Natural killer cell treated with Interleukin-12 subunit alpha and Interleukin-12 subunit beta and Interleukin-15 and Interleukin-18, amount 100 ng/mL, for 72 hours (primary cell): Measurements from ENCODE around the gene ZNF532. TPM values are rescaled to one million over a fixed set of nuclear protein-coding genes. Genes with fewer than 3 reads are reported as not detected.

Source experiments
- ATAC-seq, 2 donors: fragments of 150-1000 bp; cut with Tn5 transposase in 1 of 2; sonication (Bioruptor Pico), chemical (Tn5 transposase) in 1 of 2; 2 replicates each; pipeline ENCODE4 v1.10.0; 2021
- DNase-seq: peaks from one replicate; pipeline ENCODE4 v3.0.0; 2022; ENCODE audit warnings: low spot score
- H3K27ac Mint-ChIP-seq, 2 donors: 1 replicate in 1 of 2; 2 replicates in 1 of 2; pipeline ENCODE4 v1.8.0; 2022; ENCODE audit warnings: mixed read lengths in 2 of 2, mild to moderate bottlenecking in 1 of 2, moderate library complexity in 1 of 2
- H3K27me3 Mint-ChIP-seq, 2 donors: 1 replicate in 1 of 2; 2 replicates in 1 of 2; pipeline ENCODE4 v1.8.0; 2022; ENCODE audit warnings: mixed read lengths in 2 of 2
- H3K36me3 Mint-ChIP-seq: one replicate; pipeline ENCODE4 v1.8.0; 2022; ENCODE audit warnings: mixed read lengths
- H3K4me1 Mint-ChIP-seq, 2 donors: 1 replicate in 1 of 2; 2 replicates in 1 of 2; pipeline ENCODE4 v1.8.0; 2022; ENCODE audit warnings: low read depth in 2 of 2, mixed read lengths in 2 of 2, mild to moderate bottlenecking in 1 of 2
- H3K4me3 Mint-ChIP-seq: one replicate; pipeline ENCODE4 v1.8.0; 2022; ENCODE audit warnings: mixed read lengths
- H3K9me3 Mint-ChIP-seq: 2 replicates; pipeline ENCODE4 v1.8.0; 2022; ENCODE audit warnings: mixed read lengths
- total RNA-seq, 2 donors: library from RNA; stranded (reverse); gene quantifications; one replicate each; pipeline ENCODE4 v1.2.3, GENCODE V29; 2022

The ZNF532 gene
- total RNA-seq, 2 donors from 2014 or later = 3.3 to 19.3 TPM

GRCh38 chr18:58891776-58892175 is 27.1 kb downstream of the ZNF532 start:
- no peak for DNase-seq
- H3K4me3 Mint-ChIP-seq = no peak overlapping the region
- peaks cover 18 to 26% of the 10 kb centered on the region in 2 donors for H3K4me1 Mint-ChIP-seq
- no peaks in the 10 kb centered on the region for H3K27me3 Mint-ChIP-seq
- H3K36me3 Mint-ChIP-seq = no peaks in the 10 kb centered on the region
- no peak overlapping the region for H3K27ac Mint-ChIP-seq
- ATAC-seq = no peak
- H3K9me3 Mint-ChIP-seq = no peaks in the 10 kb centered on the region

- no peak for DNase-seq
- H3K4me1 Mint-ChIP-seq = peaks cover 11 to 19% of the 10 kb centered on the region in 2 donors
- ATAC-seq = no peak
- H3K4me3 Mint-ChIP-seq = no peak overlapping the region
- no peak overlapping the region for H3K27ac Mint-ChIP-seq
- no peaks in the 10 kb centered on the region for H3K9me3 Mint-ChIP-seq
- H3K36me3 Mint-ChIP-seq = no peaks in the 10 kb centered on the region
- H3K27me3 Mint-ChIP-seq = no peaks in the 10 kb centered on the region
Observed at GRCh38 chr18:58892488-58892887, 27.8 kb downstream of the ZNF532 start.

- no peak overlapping the region for H3K27ac Mint-ChIP-seq
Observed at GRCh38 chr18:58893388-58894099, 28.9 kb downstream of the ZNF532 start.

GRCh38 chr18:58894930-58895329 is 30.3 kb downstream of the ZNF532 start:
- Mint-ChIP-seq H3K27ac (no peak overlapping the region), H3K4me1 (peaks cover 8 to 16% of the 10 kb centered on the region in 2 donors), H3K9me3 (no peaks in the 10 kb centered on the region)

More at GRCh38 chr18:58893388-58894099, 28.9 kb downstream of the ZNF532 start:
- no peaks in the 10 kb centered on the region for H3K9me3 Mint-ChIP-seq
- ATAC-seq (no peak), DNase-seq (no peak)
- no peak overlapping the region for H3K4me3 Mint-ChIP-seq
- no peaks in the 10 kb centered on the region for H3K27me3 Mint-ChIP-seq
- H3K4me1 Mint-ChIP-seq = peaks cover 8 to 16% of the 10 kb centered on the region in 2 donors
- H3K36me3 Mint-ChIP-seq = no peaks in the 10 kb centered on the region

GRCh38 chr18:58895385-58895784 is 30.7 kb downstream of the ZNF532 start:
- Mint-ChIP-seq H3K36me3 (no peaks in the 10 kb centered on the region), H3K4me3 (no peak overlapping the region), H3K4me1 (peaks cover 8 to 16% of the 10 kb centered on the region in 2 donors), H3K27ac (no peak overlapping the region), H3K27me3 (no peaks in the 10 kb centered on the region), H3K9me3 (no peaks in the 10 kb centered on the region)
- ATAC-seq (no peak), DNase-seq (no peak)

More at GRCh38 chr18:58894930-58895329, 30.3 kb downstream of the ZNF532 start:
- ATAC-seq = no peak
- H3K36me3 Mint-ChIP-seq = no peaks in the 10 kb centered on the region
- DNase-seq = no peak
- H3K27me3 Mint-ChIP-seq = no peaks in the 10 kb centered on the region
- no peak overlapping the region for H3K4me3 Mint-ChIP-seq

GRCh38 chr18:58896268-58896667 is 31.6 kb downstream of the ZNF532 start:
- Mint-ChIP-seq H3K4me3 (no peak overlapping the region), H3K9me3 (no peaks in the 10 kb centered on the region), H3K27ac (peak overlapping the region; percentile 0 to 26), H3K36me3 (no peaks in the 10 kb centered on the region), H3K4me1 (peaks cover 8 to 16% of the 10 kb centered on the region in 2 donors), H3K27me3 (peaks cover 0 to 2% of the 10 kb centered on the region in 2 donors)
- no peak for DNase-seq
- ATAC-seq = peak; percentile 43 to 52

- Mint-ChIP-seq H3K36me3 (no peaks in the 10 kb centered on the region), H3K27me3 (peaks cover 0 to 2% of the 10 kb centered on the region in 2 donors), H3K9me3 (no peaks in the 10 kb centered on the region), H3K4me3 (no peak overlapping the region), H3K27ac (peak overlapping the region in 1 of 2 donors; percentile 26), H3K4me1 (peaks cover 8 to 16% of the 10 kb centered on the region in 2 donors)
- ATAC-seq = no peak
- DNase-seq = no peak
Observed at GRCh38 chr18:58896734-58897508, 32.2 kb downstream of the ZNF532 start.

- Mint-ChIP-seq H3K27me3 (peaks cover 0 to 4% of the 10 kb centered on the region in 2 donors), H3K4me3 (no peak overlapping the region), H3K27ac (no peak overlapping the region), H3K9me3 (no peaks in the 10 kb centered on the region), H3K36me3 (no peaks in the 10 kb centered on the region), H3K4me1 (peaks cover 8 to 16% of the 10 kb centered on the region in 2 donors)
- ATAC-seq = peak in 1 of 2 donors; percentile 12
- DNase-seq = no peak
Observed at GRCh38 chr18:58898010-58898799, 33.5 kb downstream of the ZNF532 start.

- Mint-ChIP-seq H3K9me3 (no peaks in the 10 kb centered on the region), H3K27me3 (peaks cover 0 to 4% of the 10 kb centered on the region in 2 donors), H3K4me1 (peaks cover 8 to 11% of the 10 kb centered on the region in 2 donors), H3K4me3 (no peak overlapping the region), H3K36me3 (no peaks in the 10 kb centered on the region), H3K27ac (no peak overlapping the region)
- DNase-seq = no peak
- ATAC-seq = peak in 1 of 2 donors; percentile 34
Observed at GRCh38 chr18:58900015-58900649, 35.5 kb downstream of the ZNF532 start.

GRCh38 chr18:58901143-58901542 is 36.5 kb downstream of the ZNF532 start:
- H3K36me3 Mint-ChIP-seq = no peaks in the 10 kb centered on the region
- H3K4me1 Mint-ChIP-seq = peaks cover 6 to 7% of the 10 kb centered on the region in 2 donors
- peaks cover 0 to 4% of the 10 kb centered on the region in 2 donors for H3K27me3 Mint-ChIP-seq
- no peaks in the 10 kb centered on the region for H3K9me3 Mint-ChIP-seq
- H3K27ac Mint-ChIP-seq = no peak overlapping the region
- no peak for ATAC-seq
- DNase-seq = no peak
- no peak overlapping the region for H3K4me3 Mint-ChIP-seq

GRCh38 chr18:58901783-58902182 is 37.1 kb downstream of the ZNF532 start:
- DNase-seq = no peak
- Mint-ChIP-seq H3K4me3 (no peak overlapping the region), H3K9me3 (no peaks in the 10 kb centered on the region), H3K27me3 (peaks cover 0 to 4% of the 10 kb centered on the region in 2 donors), H3K4me1 (peaks cover 0 to under 1% of the 10 kb centered on the region in 2 donors), H3K27ac (no peak overlapping the region), H3K36me3 (no peaks in the 10 kb centered on the region)
- peak in 1 of 2 donors; percentile 46 for ATAC-seq

GRCh38 chr18:58902961-58903360 is 38.3 kb downstream of the ZNF532 start:
- H3K36me3 Mint-ChIP-seq = no peaks in the 10 kb centered on the region
- ATAC-seq (no peak), DNase-seq (no peak)
- H3K27me3 Mint-ChIP-seq = peaks cover 0 to 6% of the 10 kb centered on the region in 2 donors
- H3K27ac Mint-ChIP-seq = no peak overlapping the region
- no peaks in the 10 kb centered on the region for H3K9me3 Mint-ChIP-seq
- no peaks in the 10 kb centered on the region for H3K4me1 Mint-ChIP-seq
- H3K4me3 Mint-ChIP-seq = no peak overlapping the region

GRCh38 chr18:58903533-58903932 is 38.9 kb downstream of the ZNF532 start:
- no peaks in the 10 kb centered on the region for H3K9me3 Mint-ChIP-seq
- H3K27ac Mint-ChIP-seq = no peak overlapping the region
- H3K27me3 Mint-ChIP-seq = peaks cover 0 to 9% of the 10 kb centered on the region in 2 donors
- no peak overlapping the region for H3K4me3 Mint-ChIP-seq
- H3K36me3 Mint-ChIP-seq = no peaks in the 10 kb centered on the region
- ATAC-seq = no peak
- no peaks in the 10 kb centered on the region for H3K4me1 Mint-ChIP-seq
- no peak for DNase-seq
